Kidney tubule cell (primary cell): ENCODE results near the gene ARL4A.

Source experiments
- DNase-seq: peaks from one replicate; pipeline ENCODE4 v3.0.0-alpha.2; 2018; ENCODE audit warnings: low spot score

ARL4A gene

DNA sequence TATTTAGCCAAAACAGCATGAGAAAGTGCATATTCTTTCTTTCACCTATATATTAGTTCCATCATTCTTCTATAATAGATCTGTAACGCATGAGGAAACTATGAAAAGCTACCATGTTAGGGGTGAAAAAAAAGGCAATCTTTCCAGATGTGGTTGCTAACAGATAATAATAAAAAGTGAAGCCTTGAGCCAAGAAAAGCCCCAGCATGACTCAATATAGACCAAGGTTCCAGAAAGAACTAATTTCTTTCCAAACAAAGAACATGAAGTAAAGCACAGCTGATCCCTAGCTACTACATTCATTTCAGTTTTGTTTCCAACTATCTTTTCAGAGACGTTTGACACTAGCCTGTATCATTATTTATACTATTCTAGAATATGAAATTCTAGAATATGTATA is 16.4 kb downstream of the ARL4A start:
- no peak for DNase-seq

DNA sequence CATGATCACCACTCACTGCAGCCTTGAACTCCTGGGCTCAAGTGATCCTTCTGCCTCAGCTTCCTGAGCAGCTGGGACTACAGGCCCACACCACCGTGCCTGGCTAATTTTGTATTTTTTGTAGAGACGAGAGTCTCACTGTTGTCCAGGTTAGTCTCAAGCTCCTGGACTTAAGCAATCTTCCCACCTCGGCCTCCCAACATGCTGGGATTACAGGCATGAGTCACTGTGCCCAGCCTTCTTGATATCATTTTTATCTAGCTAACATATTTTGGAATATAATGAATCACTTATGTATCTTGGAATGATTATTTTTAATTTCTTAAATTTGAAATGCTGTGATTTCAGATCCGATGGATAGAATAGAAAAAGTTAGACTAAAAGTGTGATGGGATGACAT is 18.4 kb downstream of the ARL4A start:
- DNase-seq, result no peak

GRCh38 chr7:12706900-12707536 is 19.6 kb downstream of the ARL4A start:
- peak; percentile 63 for DNase-seq

- DNase-seq, result no peak
Observed at GRCh38 chr7:12708314-12708713, 20.9 kb downstream of the ARL4A start.

DNA sequence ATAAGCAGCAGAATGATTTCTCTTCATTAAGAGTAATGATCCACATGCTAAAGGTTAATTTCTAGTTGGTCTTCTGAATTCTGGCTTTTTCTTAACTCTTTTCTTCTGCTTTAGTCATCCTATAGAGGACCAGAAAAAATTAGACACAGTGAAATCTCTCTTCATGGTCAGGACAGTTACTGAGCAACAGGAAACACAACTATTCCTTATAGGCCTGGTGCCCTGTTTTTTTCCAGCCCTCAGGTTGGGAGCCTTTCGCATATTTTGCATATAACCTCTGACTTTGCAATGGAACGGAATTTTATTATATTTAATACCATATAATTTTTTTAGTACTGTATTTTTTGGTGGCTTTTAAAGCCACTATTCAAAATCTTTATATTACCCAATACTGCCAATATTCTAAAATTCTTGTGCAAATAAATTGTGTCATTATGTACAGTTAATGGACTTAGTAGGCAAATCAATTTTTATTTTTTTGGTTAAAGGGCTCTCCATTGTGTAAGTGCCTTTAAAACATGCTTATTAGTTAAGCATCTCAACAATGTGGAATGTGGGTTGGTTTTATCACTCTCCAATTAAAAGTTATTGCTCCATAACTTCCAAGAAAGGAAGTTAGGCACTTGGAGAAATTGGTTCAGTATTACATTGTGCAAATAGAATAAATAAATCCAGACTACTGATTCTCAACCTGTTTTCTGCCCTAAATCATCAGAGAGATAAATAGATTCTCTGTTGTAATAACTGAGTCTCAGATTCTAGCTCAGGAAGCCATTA is 22.5 kb downstream of the ARL4A start:
- DNase-seq, result no peak

DNA sequence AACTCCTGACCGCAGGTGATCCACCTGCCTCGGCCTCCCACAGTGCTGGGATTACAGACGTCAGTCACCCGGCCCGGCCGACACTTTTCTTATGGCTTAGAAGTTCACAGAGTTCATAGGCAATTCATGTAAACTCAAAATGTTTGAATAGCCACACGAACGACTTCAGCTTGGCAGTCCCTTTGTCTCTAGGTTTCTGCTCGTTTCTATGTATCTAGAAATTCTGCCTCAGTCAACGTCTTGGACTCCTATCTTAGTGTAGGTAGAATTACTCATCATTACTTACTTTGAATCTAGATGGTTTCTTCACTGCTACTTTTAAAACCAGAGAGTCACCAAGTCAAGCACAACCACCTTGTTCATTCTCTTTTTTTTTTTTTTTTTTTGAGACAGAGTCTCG is 23.7 kb downstream of the ARL4A start:
- no peak for DNase-seq

GRCh38 chr7:12712236-12712635 is 24.8 kb downstream of the ARL4A start:
- DNase-seq, result no peak

DNA sequence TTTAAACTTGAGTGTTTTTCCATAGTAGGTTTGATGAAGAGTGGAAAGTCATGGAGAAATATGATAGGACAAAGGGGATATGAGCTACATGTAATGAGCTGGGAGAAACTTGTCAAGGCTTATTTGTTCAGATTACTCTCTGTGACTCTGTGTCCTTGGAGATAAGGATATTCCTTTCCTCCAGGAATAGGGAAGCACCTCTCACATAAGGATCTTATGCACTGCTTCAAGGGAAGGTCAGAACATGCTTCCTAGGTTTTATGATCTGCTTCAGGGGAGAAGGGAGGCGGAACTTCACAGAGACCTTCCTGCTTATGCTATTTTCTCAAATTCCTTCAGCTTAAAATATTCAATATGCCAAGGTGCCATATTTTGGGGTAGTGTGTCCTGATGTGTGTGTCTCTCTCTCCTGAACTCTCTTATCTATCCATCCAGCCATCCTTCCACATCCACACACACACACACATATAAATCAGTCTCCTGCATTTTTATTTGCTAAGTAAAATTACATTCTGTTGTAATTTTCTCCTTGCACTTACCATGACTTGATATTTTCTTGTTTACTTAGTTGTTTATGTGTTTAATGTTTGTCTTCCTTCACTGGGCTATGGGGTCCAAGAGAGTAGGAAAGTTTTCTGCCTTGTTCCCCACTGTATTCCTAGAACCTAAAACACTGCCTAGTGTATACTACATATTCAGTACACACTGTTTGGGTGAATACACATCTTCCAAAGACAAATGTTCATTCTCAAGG is 26.4 kb downstream of the ARL4A start:
- no peak for DNase-seq

GRCh38 chr7:12714379-12714737 is 26.9 kb downstream of the ARL4A start:
- DNase-seq, result no peak

DNA sequence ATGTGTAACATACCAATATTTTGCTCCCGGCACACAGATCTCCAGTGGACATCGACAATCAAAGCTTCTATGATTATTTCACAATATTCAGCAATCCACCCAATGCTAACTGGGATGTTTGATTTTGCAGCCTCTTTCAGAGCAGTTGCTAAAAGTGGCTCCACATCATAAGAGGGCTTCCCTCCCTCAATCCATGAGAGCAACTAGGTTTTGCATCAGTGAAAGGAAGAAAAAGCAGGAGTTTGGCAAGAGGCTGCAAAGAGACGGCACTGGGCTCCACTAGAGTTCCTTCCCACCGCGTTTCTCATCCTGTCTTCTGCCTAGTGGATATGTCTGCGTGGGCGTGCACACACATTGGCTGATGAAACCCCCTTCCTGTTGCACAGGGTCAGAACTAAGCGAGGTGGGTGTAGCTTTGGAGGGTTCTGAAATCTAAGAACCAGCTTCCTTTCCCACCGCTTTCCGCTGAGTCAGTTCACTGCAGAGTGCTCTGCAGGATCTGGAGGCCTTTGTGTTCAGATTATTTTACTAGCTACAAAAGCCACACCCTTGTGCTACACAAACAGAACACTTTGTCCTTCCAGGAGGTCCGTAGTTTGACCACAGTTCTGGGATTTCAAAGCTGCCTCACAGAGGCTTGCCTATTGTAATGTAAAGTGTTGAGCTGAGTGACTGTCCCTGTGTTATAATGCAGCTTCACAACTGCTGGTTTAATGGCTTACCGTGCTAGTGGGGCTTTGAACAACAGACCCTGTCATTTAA is 28.1 kb downstream of the ARL4A start:
- peak; percentile 33 for DNase-seq

DNA sequence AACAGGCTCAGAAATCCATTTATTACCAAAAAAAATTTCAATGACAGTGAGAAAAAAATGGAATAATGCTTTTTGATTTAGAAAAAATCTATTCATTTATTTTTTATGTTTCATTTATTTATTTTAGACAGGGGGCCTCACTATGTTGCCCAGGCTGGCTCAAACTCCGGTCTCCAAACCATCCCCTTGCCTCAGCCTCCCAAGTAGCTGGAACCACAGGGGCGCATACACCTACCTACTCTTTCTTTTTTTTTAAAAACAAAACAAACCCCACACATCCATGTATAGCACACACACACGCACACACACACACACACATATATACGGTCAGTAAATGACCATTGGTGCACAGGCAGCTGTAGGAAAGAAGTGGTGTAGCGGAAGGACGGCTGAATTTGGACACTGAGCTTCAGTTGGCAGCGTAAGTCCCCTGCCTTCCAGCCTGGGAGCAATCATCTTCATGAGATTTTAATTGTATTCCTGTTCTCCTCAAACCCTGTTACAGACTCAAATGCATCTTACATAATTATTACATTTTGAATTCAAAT is 28.8 kb downstream of the ARL4A start:
- no peak for DNase-seq

DNA sequence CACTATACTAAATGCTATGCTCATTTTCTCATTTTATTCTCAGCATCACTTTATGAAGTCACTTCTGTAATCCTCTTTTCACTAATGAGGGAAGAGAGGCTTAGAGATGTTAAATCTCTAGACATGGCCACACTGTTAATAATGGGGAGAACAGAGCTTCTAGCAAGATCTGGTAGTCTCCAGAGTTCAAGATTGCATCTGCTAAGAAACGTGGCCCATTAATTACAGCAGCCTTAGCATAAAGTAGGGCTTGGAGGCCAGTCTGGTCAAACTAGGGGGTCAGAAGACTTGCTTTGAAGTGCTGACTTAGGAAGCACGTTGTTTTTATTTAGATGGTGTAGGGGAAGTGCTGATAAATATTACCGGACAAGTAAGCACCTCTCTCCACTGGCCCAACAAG is 29.3 kb downstream of the ARL4A start:
- no peak for DNase-seq

GRCh38 chr7:12719141-12719919 is 31.9 kb downstream of the ARL4A start:
- DNase-seq, result peak; percentile 80

- no peak for DNase-seq
Observed at GRCh38 chr7:12719981-12720865, 32.8 kb downstream of the ARL4A start.

- no peak for DNase-seq
Observed at GRCh38 chr7:12721286-12721830, 33.9 kb downstream of the ARL4A start.

GRCh38 chr7:12722136-12722535 is 34.7 kb downstream of the ARL4A start:
- DNase-seq, result no peak

GRCh38 chr7:12722636-12723605 is 35.5 kb downstream of the ARL4A start:
- DNase-seq, result peak; percentile 68

DNA sequence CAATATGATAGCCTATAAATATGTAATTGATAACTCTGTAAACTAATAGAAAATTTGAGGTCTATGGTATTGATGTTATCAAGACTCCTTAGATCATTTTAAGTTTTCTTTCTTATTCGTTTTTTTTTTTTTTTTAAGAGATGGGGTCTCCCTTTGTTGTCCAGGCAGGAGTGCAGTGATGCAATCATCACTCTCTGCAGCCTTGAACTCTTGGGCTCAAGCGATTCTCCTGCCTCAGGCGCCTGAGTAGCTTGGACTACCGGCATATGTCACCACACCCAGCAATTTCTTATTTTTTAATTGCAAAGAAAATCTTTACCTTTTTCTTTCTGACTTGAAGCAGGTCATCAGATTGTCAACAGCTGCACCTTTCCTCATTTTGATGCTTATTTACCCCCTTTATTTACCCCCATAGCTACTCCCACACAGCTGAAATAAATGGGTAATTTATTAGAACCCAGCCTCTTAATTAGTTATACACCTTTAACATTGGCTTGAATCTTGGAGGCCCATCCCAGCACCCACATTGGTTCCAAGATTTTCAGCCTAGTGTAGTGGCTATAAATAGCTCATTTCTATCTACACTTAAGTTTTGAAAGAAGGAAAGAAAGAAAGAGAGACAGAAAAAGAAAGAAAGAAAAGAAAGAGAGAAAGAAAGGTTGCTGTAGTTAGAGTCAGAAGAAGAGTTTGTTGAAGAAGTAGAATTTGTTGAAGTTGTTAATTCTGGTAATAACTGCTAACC is 38.3 kb downstream of the ARL4A start:
- no peak for DNase-seq
